SKM-1 treated with dmso at 0.1 percent for 144 hours (cell line): ENCODE results near the gene KIRREL2.
"Not testable (repeated sequence)": the region's sequence is repeated elsewhere in the genome, so short reads cannot be mapped to it uniquely, and the experiment has no call there.

ENCODE experiments used
- DNase-seq: peaks from one replicate; lab custom pipeline; 2025; ENCODE audit not compliant: unreplicated experiment; lab: John Stamatoyannopoulos, UW

Gene KIRREL2

DNA sequence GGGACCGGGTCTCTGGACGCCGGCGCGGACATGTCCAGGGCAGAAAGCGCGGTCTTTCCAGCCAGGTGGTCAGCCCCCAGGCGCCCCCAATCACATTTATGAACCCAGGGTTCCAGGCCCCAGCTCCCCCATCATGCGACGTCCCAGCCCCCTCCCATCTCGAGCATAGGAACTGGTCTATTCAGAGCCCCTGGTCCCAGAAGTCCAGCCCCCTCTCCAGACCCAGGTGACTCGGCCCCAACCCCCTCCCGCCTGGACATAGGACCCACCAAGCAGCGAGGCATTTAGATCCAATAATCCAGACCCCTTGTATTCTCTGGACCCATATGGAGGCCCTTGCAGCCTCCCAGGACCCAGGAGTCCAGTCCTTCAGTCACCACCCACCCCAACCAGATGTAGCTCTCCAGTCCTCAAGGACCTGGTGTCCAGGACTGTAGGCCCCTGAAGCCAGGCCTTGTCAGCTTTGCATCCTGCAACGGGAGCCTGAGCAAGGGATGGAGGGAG is 12.2 kb downstream of the KIRREL2 start:
- DNase-seq: no peak

DNA sequence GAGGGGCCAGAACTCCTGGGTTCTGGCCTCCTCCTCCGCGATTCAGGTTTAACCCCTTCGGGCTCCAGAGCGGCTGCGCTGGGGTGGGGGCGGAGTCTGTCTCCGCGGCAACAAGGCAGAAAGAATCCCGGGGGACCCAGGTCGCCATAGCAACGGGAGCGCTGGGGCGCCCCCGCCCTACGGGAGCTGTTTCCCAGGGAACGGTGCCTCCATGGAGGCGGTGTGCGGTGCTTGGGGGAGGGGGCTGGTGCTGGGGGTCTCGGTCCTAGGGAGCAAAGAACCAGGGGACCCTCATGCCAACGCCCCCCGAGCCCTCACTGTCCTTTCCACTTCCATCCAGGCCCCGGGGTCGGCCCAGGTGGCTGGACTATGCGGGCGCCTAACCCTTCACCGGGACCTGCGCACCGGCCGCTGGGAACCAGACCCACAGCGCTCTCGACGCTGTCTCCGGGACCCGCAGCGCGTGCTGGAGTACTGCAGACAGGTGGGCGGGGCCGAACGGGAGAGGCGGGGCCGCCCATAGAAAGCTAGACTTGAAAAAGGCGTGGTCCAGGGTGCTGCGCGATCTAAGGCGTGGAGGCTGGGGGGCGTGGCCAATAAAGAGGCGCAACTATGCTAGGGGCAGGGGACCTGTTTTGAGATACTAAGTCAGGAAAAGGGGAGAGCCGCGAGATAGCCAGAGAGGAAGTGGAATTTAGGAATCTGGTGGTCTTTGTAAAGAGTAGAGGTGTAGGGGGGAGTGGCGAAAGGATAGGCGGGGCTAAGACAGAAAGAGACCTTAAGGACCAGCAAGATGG is 12.8 kb downstream of the KIRREL2 start:
- peak; percentile 53 for DNase-seq

DNA sequence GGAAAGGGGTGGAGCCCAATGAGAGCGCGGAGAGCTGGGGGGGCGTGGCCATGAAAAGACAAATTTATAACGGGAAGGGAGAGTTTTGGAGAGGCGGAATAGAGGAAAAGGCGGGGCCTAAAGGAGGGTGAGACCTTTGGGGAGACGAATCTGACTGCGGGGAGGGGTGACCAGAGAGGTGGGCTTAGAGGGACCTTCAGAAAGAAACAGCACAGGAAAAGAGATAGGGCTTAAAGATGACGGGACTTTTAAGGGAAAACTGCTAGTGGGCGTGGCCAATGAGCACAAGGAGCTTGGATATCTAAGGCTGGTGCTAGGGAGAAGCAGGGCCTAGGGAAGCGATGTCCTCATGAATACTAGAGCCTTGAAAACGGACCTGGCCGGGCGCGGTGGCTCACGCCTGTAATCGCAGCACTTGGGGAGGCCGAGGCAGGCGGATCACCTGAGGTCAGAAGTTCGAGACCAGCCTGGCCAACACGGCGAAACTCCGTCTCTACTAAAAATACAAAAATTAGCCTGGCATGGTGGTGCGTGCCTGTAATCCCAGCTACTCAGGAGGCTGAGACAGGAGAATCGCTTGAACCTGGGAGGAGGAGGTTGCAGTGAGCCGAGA is 13.5 kb downstream of the KIRREL2 start:
- DNase-seq: not testable (repeated sequence)

DNA sequence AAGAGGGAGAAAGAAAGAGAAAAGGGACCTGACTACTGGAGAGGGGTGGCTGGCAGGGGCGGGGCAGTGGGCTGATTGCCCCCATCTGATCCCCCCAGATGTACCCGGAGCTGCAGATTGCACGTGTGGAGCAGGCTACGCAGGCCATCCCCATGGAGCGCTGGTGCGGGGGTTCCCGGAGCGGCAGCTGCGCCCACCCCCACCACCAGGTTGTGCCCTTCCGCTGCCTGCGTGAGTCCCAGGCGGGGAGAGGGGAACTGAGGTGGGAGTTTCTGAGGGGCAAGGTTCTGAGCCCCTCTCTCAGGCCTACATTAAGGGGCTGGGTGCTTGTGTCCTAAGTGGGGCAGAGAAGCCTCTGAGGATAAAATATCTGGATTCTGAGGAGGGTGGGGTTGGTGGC is 14.1 kb downstream of the KIRREL2 start:
- DNase-seq: no peak

DNA sequence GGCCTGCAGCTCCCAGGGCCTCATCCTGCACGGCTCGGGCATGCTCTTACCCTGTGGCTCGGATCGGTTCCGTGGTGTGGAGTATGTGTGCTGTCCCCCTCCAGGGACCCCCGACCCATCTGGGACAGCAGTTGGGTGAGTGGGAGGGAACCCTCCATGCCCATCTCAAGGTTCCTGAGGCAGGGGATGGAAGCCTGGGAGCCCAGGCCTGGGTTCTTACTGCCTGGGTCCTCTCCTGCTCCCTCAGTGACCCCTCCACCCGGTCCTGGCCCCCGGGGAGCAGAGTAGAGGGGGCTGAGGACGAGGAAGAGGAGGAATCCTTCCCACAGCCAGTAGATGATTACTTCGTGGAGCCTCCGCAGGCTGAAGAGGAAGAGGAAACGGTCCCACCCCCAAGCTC is 14.9 kb downstream of the KIRREL2 start:
- DNase-seq: no peak

DNA sequence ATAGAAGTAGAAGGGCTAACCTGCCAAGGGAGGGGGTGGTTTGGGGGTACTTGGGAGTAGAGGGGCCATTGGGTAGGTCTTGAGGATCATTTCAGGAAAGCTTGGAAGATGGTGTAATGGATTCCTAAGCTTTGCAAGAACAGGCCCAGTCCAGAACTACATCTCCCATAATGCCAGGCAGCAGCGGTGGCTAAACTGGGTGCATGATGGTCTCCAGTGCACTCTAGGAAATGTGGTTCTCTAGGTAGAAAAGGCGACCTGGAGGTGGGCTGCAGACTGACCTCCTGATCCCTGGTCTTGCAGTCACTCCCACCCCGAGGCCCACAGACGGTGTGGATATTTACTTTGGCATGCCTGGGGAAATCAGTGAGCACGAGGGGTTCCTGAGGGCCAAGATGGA is 15.5 kb downstream of the KIRREL2 start:
- DNase-seq: no peak

DNA sequence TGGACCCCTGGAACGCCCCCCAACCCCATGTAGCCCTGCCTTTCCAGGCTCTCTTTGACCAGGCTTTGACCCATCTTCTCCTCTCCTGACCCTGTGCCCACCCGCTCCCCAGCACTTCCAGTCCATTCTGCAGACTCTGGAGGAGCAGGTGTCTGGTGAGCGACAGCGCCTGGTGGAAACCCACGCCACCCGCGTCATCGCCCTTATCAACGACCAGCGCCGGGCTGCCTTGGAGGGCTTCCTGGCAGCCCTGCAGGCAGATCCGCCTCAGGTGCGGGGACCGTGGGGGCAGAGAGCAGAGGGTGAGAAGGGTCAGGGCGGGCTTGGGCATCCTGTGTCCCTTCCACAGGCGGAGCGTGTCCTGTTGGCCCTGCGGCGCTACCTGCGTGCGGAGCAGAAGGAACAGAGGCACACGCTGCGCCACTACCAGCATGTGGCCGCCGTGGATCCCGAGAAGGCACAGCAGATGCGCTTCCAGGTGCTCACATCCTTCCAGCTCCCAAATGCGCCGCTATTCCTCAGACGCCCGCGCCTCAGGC is 17.8 kb downstream of the KIRREL2 start:
- DNase-seq: no peak

DNA sequence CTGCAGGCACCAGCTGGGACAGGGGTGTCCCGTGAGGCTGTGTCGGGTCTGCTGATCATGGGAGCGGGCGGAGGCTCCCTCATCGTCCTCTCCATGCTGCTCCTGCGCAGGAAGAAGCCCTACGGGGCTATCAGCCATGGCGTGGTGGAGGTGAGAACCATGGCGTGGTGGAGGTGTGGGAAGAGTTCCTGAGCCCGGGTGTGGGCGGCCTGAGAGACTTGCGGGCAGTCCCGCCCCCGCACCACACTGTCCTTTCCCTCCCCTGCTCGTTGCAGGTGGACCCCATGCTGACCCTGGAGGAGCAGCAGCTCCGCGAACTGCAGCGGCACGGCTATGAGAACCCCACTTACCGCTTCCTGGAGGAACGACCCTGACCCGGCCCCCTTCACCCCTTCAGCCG is 22.4 kb downstream of the KIRREL2 start:
- DNase-seq: no peak

DNA sequence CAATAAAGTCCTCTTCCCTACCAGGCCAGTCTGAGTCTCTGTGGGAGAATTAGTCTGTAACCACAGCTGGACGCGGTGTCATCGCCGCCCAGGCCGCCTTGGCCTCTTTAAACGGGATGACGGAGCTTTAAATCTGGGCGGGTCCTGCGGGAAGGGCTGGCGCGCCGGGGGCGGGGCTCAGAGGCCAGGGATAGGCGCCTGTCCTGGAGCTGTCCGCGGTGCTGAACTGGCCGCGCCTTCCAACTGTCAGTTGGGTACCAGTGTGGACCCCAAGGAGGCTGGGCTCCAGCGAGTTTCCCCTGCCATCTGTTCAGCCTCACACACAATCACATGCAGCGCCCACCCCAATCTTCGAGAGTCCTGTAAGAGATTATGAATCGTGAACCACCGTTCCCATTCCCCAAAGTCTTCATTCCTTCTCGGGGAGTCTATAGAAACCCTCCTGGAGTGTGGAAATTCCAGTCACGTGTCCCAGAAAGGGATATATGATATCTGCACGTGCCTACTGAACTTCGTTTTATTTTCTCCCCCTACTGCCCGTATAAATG is 23.1 kb downstream of the KIRREL2 start:
- peak; percentile 45 for DNase-seq

DNA sequence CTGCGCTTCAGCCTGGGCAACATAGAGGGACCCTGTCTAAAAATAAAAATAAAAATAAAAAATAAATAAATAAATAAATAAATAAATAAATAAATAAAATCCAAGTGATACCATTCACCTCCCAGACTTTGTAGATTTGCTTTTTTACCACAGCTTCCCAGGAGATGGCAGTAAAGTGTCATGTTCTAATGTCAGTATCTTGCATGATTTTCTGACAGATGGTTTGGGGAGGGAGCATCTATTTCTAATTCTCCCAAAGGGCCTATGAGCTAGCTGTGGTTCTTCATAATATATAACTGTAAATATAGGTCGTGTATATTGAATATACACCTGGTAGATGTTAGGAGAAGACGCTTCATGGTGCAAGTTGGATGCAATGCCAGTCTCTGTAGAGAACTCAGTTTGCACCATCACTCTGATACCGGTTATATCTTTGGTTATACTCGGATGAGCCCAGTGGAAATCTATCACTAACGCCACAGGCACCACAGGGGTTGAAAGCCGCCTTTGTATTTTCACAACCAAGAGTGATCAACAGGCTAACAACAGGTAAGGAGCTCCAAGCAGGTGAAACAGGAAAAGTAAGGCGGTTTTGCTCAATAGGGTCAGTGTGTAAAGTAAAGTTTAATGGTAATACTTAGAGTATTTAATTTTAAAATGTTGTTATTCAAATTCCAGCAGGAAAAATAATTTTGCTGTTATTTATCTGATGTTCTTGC is 25.6 kb downstream of the KIRREL2 start:
- peak; percentile 51 for DNase-seq

DNA sequence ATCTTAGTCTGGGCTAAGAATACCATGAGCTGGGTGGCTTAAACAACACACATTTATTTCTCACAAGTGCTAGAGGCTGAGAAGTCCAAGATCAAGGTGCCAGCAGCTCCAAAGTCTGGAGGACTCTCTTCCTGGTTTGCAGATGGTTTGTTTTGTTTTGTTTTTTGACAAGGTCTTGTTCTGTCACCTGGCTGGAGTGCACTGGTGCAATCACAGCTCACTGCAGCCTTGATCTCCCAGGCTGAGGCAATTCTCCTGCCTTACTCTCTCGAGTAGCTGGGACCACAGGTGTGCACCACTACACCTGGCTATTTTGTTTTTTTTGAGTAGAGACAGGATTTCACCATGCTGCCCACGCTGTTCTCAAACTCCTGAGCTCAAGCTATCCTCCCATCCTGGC is 27.2 kb downstream of the KIRREL2 start:
- DNase-seq: no peak

DNA sequence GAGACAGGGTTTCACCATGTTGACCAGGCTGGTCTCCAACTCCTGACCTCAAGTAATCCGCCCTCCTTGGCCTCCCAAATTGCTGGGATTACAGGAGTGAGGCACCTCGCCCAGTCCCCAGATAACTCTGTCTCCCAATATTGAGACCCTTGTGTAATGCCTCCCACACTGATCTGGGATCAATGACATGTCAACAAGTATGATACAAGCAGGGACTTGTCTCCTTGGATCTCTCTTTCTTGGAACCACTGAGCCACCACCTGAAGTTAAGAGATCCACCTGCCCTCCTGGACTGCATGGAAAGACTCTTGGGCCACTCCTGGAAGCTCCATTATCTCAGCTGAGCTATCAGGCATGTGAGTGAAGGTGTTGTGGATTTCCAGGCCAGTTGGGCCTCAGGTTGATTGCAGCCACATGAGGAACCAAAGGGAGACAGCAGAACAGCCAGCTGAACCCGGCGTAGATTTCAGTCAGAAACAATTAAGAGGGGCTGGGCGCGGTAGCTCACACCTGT is 28.6 kb downstream of the KIRREL2 start:
- DNase-seq: no peak

DNA sequence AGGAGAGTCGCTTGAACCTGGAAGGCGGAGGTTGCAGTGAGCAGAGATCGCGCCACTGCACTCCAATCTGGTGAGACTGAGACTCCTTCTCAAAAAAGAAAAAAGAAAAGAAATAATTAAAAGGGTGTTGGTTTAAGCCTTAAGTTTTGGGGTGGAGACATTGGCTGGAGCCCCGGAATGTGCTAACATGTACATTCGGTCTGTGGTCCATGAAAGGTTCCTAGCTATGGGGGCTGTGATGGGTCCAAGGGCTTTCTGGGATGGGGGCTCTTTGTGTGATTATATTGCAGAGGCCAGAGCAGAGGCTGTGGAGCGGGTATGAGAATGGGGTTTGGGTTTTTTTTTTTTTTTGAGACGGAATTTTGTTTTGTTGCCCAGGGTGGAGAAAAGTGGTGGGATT is 29.2 kb downstream of the KIRREL2 start:
- no peak for DNase-seq

DNA sequence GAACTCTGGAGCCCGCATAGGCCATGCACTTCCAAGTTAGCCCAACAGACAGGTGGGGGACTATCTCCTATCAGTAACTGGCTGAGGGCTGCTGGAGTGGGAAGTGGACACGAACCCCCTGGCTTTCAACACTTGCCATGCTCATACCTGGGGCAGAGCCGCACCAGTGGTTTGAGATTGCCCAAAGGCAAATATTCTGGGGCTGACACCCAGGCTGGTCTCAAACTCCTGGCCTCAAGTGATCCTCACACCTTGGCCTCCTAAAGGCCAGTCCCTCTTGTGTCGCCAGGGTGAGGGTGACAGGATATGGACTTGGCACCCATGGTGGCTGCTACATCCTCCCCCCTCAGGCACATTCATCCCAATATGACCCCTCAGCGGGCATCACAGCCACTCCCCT is 30.5 kb downstream of the KIRREL2 start:
- DNase-seq: no peak

DNA sequence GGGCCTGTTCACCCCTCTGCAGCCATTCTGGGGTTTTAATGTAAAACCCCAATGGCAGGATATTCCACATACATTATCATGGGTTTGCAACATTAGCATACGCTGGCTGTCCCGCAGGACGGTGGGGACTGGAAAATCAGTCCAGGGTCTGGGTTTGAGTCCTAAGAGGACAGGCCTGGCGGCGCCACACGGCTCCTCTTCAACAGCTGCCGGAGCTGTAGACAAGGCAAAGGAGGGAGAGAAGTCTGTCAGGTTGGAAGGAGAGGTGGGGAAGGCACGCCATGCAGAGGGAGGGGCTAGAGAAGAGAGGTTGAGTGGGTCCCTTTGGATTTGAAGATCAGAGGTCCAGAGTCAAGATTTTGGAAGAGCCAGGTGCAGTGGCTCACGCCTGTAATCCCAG is 31.7 kb downstream of the KIRREL2 start:
- DNase-seq: no peak

DNA sequence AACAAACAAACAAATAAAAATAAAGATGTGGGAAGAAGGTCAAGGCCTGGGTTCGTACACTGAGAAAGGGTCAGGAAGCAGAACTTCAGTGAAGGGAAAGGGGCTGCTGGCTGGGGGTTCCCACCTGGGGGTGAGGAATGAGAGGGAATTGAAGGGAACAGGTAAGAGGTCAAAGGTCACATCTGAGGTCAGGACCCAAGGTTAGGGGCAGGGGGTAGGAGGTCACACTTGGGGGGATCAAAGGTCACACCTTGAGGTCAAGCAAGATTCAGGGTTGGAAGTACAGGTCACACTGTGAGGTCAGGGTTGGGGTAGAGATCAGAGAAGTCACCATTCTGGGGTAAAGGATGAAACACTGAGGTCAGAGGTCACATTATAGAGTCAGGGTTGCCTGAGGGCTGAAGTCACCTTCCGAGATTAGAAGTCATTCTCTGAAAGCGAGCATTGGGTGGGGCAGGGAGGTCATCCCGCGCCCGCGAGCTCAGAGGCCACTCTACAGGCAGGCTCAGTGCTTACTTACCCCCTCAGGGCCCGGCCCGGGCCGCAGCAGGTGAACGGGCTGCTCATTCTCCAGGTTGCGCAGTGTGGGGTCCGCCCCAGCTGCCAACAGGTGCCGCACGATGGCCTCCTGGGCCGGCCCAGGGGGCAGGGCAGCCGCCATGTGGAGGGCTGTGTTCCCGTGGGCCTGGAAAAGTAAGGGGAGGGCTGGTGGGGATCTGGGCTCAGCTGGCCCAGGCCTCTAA is 32.8 kb downstream of the KIRREL2 start:
- no peak for DNase-seq

DNA sequence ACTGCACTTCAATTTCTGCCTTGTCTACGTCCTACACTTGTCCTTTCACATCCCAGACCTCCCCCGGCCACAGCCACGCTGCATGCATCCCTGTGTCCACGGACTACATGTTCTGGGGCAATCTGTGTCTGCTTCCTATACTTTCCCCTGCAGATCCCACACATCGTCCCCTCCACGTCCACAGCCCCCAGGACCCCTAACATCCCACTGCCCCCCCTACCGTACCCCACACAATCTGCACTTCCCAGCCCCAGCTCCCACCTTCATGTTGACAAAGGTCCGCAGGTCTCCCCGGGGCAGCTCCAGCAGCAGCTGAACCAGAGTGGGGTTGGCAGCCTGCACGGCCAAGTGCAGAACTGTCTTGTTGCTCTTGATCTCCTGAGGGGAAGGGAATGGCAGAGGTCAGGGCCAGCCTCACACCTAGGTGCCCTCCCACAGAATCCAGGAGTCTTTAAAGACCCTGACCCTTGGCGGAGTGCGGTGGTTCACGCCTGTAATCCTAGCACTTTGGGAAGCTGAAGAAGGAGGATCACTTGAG is 33.5 kb downstream of the KIRREL2 start:
- DNase-seq: no peak

DNA sequence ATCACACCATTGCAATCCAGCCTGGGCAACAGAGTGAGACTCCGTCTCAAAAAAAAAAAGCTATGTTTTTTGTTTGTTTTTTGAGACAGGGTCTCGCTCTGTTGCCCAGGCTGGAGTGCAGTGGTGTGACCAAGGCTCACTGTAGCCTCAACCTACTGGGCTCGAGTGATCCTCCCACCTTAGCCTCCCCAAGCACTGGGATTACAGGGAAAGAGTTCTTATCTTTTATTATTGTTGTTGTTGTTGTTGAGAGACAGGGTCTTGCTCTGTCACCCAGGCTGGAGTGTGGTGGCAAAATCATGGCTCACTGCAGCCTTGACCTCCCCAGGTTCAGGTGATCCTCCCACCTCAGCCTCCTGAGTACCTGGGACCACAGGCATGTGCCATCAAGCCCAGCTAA is 35.1 kb downstream of the KIRREL2 start:
- not testable (repeated sequence) for DNase-seq

DNA sequence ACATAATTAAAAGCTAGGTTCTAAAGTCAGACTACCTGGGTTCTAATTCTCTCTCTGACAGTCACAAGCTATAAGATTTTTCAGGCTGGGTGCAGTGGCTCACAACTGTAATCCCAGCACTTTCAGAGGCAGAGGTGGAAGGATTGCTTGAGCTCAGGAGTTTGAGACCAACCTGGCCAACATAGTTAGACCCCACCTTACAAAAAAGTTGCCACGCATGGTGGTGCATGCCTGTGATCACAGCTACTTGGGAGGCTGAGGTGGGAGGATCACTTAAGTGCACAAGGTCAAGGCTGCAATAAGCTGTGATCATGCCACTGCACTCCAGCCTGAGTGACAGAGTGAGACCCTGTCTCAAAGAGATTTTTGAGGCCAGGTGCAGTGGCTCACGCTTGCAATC is 37.6 kb downstream of the KIRREL2 start:
- DNase-seq: no peak

DNA sequence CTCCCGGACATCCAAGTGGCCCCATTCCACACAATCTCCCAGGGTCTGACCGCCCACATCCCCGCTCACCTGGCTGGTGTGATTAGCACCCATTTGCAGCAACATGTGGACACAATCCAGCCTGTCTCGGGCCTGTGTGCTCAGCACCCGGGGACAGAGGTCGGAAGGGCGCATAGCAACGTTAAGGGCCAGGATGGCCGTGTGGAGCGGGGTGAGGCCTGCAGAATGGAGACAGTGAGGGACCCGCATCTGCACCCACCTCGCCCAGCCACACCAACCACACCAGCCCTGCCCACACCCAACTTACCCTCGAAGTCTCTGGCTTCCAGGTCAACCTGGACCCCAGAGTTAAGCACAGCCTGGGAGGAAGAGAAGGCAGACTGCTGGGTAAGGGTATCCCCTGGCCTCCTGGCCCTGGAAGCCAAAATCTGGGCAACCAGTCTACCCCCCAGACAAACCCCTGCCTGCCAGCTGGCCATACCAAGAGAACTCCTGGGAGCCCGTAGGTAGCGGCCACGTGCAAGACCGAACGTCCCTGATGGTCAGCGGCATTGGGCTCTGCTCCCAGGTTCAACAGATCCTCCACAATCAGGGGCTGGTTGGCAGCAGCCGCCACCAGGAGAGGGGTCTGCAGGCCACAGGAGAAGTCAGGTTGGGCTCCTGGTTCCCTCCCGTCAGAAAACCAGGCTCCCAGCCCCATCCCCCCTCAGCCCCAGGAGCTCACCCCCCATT is 39.4 kb downstream of the KIRREL2 start:
- no peak for DNase-seq
